ENCODE data around the gene HPS5. TPM values are rescaled to one million over a fixed set of nuclear protein-coding genes. Genes with fewer than 3 reads are reported as not detected.

HPS5 gene
- total and polyA plus RNA-seq, 2 of the 4 experiments (the other 2 are of a cell fraction) = 7.9 to 28.3 TPM

DNA sequence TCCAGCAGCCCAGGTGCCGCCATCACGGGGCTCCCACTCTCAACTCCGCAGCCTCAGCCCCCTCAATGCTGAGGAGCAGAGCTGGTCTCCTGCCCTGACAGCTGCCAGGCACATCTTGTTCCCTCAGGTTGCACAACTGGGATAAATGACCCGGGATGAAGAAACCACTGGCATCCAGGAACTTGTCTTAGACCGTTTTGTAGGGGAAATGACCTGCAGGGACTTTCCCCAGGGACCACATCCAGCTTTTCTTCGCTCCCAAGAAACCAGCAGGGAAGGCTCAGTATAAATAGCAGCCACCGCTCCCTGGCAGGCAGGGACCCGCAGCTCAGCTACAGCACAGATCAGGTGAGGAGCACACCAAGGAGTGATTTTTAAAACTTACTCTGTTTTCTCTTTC is 56.0 kb downstream of the HPS5 start, which contains the start of gene SAA1:
SAA1 (plus strand) TSS at position 316 of the 400 bp plus-strand sequence. CDS start 624 bp downstream, outside the sequence.
- Histone ChIP-seq H3K79me1 (ENCODE audit: low read depth in 1 of 2, low read length in 2 of 2) (no peaks in the 10 kb centered on the region), H3K18ac (ENCODE audit: low read depth, low read length) (no peak within 1 kb of the TSS), H3K27me3 (ENCODE audit: control insufficient read depth, insufficient read depth, low read length) (peaks cover 8% of the 10 kb centered on the region), H3K9me1 (ENCODE audit: insufficient read depth, low read length) (no peaks in the 10 kb centered on the region), H3K4ac (ENCODE audit: low read depth, low read length) (no peak within 1 kb of the TSS), H2AFZ (replicated peaks; ENCODE audit: low read length, poor library complexity) (no peak within 1 kb of the TSS), H3K9me3 (ENCODE audit: control insufficient read depth, insufficient read depth, low read length) (no peaks in the 10 kb centered on the region), H4K5ac (ENCODE audit: low read depth, low read length) (no peak within 1 kb of the TSS), H3K56ac (ENCODE audit: extremely low read depth, insufficient read depth, low read length) (no peak within 1 kb of the TSS), H3K4me2 (ENCODE audit: low read depth, low read length) (no peak within 1 kb of the TSS), H3K23ac (ENCODE audit: low read depth, low read length) (no peak within 1 kb of the TSS), H3K9ac (ENCODE audit: low read depth, low read length) (no peak within 1 kb of the TSS), H3K14ac (replicated peaks; ENCODE audit: low read depth, low read length) (no peak within 1 kb of the TSS), H4K91ac (ENCODE audit: insufficient read depth, low read depth, low read length) (no peak within 1 kb of the TSS), H3K4me1 (ENCODE audit: control insufficient read depth, insufficient read depth, low read length) (no peaks in the 10 kb centered on the region), H2BK5ac (ENCODE audit: low read depth, low read length, poor library complexity, severe bottlenecking) (no peak within 1 kb of the TSS), H4K20me1 (ENCODE audit: insufficient read depth, low read length) (no peaks in the 10 kb centered on the region), H2AK9ac (replicated peaks; ENCODE audit: low read depth, low read length, poor library complexity) (no peak within 1 kb of the TSS), H3K4me3 (ENCODE audit: insufficient read depth, low read depth, low read length) (no peak within 1 kb of the TSS), H2BK15ac (ENCODE audit: low read depth, low read length) (no peak within 1 kb of the TSS), H3K27ac (ENCODE audit: insufficient read depth, low read length) (no peak within 1 kb of the TSS), H4K8ac (ENCODE audit: low read depth in 2 of 2, low read length in 2 of 2) (no peak within 1 kb of the TSS), H2BK20ac (ENCODE audit: low read depth, low read length) (no peak within 1 kb of the TSS), H3K36me3 (ENCODE audit: control insufficient read depth, insufficient read depth, low read length) (no peaks in the 10 kb centered on the region), H2BK120ac (ENCODE audit: low read depth, low read length) (no peak within 1 kb of the TSS), H2AK5ac (ENCODE audit: low read depth, low read length) (no peak within 1 kb of the TSS)
- in situ Hi-C loops (cut with MboI; ENCODE audit: low sequenced_read_pairs) (no loop called here), intact Hi-C loops (cut with micrococcal nuclease) (no loop called here), dilution Hi-C loops (cut with HindIII; ENCODE audit: low sequenced_read_pairs, unreplicated experiment) (no loop called here)
- DNase-seq (no peak), ATAC-seq (ENCODE audit: low read depth) (no peak)
- WGBS, 2 experiments (ENCODE audit: extremely low coverage in 2 of 2, insufficient read length in 1 of 2) = 100% methylated on average over 1 of the region's 8 CpGs; no CpG with 5 or more reads in 1 of the 2 experiments
- no peak for TF ChIP-seq MAFK (IDR thresholded peaks at IDR 0.05; ENCODE audit: low read depth, low read length)
- TF ChIP-seq, protein P1, sequence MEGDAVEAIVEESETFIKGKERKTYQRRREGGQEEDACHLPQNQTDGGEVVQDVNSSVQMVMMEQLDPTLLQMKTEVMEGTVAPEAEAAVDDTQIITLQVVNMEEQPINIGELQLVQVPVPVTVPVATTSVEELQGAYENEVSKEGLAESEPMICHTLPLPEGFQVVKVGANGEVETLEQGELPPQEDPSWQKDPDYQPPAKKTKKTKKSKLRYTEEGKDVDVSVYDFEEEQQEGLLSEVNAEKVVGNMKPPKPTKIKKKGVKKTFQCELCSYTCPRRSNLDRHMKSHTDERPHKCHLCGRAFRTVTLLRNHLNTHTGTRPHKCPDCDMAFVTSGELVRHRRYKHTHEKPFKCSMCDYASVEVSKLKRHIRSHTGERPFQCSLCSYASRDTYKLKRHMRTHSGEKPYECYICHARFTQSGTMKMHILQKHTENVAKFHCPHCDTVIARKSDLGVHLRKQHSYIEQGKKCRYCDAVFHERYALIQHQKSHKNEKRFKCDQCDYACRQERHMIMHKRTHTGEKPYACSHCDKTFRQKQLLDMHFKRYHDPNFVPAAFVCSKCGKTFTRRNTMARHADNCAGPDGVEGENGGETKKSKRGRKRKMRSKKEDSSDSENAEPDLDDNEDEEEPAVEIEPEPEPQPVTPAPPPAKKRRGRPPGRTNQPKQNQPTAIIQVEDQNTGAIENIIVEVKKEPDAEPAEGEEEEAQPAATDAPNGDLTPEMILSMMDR (conservative IDR thresholded peaks at IDR 0.05; ENCODE audit: low read depth, low read length) = no peak
- no peak for TF ChIP-seq MAZ (IDR thresholded peaks at IDR 0.05; ENCODE audit: borderline replicate concordance, low read depth, low read length)
- TF ChIP-seq POLR2A (IDR thresholded peaks at IDR 0.05; ENCODE audit: low read depth, low read length) = no peak
- TF ChIP-seq CHD1 (IDR thresholded peaks at IDR 0.05; ENCODE audit: low read depth, low read length) = no peak
- no peak for TF ChIP-seq RCOR1 (IDR thresholded peaks at IDR 0.05; ENCODE audit: insufficient replicate concordance, low read length)
- CTCF ChIA-PET = no interaction called here
- BruUV-seq (replicated peaks) = no TSS peak
- POLR2A ChIA-PET (ENCODE audit: unreplicated experiment) = no interaction called here
